Measurements from ENCODE around the gene ZNF136.
A peak's percentile ranks its signal among the peaks of the same experiment; 100 is the strongest.

ZNF136 gene

DNA sequence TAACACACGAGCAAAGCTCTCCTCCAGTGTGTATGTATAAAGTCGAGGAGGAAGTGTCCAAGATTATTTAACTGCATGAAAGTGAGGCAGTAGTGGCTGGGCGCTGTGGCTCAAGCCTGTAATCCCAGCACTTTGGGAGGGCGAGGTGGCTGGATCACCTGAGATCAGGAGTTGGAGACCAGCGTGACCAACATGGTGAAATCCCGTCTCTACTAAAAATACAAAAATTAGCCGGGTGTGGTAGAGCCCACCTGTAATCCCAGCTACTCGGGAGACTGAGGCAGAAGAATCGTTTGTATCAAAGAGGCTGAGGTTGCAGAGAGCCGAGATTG, 21.5 kb upstream of the ZNF136 start:
- Histone ChIP-seq H3K27ac (ENCODE audit: low read depth, low read length) (no peak overlapping the region), H3K27me3 (ENCODE audit: control insufficient read depth, insufficient read depth, low read length) (no peaks in the 10 kb centered on the region), H3K9ac (ENCODE audit: low read length) (no peak overlapping the region), H3K4me1 (ENCODE audit: control insufficient read depth, insufficient read depth, low read length) (peaks cover 7% of the 10 kb centered on the region), H3K9me3 (ENCODE audit: control insufficient read depth, insufficient read depth, low read depth, low read length) (peaks cover 21% of the 10 kb centered on the region), H3K4me3 (ENCODE audit: low read depth, low read length) (no peak overlapping the region), H3K36me3 (ENCODE audit: control insufficient read depth, insufficient read depth, low read length) (peaks cover 44% of the 10 kb centered on the region)

DNA sequence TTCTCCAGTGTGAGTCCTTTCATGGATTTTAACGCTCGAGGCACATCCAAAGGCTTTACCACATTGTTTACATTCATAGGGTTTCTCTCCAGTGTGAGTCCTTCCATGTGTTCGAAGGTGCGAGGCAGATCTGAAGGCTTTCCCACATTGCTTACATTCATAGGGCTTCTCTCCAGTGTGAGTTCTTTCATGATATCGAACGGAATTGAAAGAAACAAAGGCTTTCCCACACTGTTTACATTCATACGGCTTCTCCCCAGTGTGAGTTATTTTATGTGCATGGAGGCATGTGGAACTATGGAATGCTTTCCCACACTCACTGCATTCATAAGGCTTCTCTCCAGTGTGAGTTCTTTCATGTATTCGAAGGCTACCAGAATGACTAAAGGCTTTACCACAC, 17.5 kb upstream of the ZNF136 start:
- Histone ChIP-seq H3K4me1 (ENCODE audit: control insufficient read depth, insufficient read depth, low read length) (peaks cover 7% of the 10 kb centered on the region), H3K36me3 (ENCODE audit: control insufficient read depth, insufficient read depth, low read length) (peaks cover 46% of the 10 kb centered on the region), H3K27ac (ENCODE audit: low read depth, low read length) (no peak overlapping the region), H3K4me3 (ENCODE audit: low read depth, low read length) (no peak overlapping the region), H3K9me3 (ENCODE audit: control insufficient read depth, insufficient read depth, low read depth, low read length) (peaks cover 39% of the 10 kb centered on the region), H3K9ac (ENCODE audit: low read length) (no peak overlapping the region), H3K27me3 (ENCODE audit: control insufficient read depth, insufficient read depth, low read length) (no peaks in the 10 kb centered on the region)

DNA sequence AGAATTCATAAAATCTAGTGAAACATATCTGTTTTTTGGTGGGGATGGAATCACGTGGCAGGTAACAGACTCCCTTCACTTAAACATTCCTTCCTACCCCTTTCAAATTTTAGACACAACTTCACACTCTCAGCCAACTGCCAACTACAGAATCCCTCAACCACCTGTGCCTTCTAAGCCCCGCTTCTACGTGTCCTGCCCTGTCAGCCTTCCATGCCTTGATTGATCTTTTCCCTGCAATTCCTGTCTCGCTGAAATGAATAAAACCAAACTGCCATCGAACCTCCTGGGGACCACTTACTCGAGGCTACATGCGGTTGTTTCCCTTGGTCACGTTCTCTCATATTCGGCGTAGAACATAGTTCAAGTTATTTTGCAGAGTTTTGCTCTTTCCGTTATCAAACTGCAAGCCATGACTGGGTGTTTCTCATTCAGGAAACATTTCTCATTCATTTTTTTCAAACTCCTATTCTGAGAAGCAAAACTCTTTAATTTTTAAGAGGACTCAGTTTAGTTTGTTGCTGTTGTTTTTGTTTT, 7.5 kb upstream of the ZNF136 start:
- Histone ChIP-seq H3K27ac (ENCODE audit: low read depth, low read length) (no peak overlapping the region), H3K4me3 (ENCODE audit: low read depth, low read length) (peak overlapping the region; percentile 94)

DNA sequence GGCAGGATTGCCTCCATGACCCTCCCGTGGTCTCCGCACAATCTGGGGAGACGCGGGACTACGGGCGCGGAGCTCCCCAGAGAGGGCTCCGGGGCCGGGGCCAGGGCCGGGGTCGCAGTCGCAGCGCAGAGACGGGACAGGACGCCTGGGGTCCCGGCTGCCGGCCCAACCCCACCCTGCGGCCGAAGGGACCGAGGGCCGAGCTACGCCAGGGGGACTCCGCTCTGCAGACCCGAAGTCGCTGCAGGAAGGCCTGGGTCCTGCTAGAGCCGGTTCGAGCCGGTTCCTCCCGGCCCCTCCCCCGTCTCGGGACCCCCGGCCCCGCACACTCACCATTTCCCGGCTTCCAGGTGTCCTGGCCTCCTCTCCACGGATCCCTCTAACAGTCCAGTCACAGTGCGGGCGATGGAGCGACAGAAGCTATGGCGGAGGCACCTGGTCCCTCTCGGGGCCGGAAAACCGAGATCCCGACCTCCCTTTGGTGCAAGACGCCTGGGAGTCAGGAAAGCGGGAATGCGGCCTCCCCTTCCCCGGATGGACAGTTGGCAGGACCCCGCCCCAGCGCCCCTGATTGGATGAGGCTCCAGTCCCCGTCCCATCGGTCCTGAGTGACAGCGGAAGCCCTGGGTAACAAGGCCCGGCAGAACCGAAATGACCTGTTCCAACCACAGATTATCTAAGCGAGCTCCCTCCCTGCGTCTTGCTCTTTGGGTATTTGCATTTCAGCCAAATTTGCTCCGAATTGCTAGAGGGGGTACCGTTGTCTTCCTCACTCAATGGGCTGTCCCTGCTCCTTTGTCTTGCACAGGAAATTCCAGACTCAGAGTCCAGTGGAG, 6.5 kb upstream of the ZNF136 start, which contains the start of gene ZNF625:
TSS of gene ZNF625 (minus strand) at position 512 of the 836 bp plus-strand sequence. CDS start at position 336, 176 bp downstream.
- H3K27ac ChIP-seq (ENCODE audit: low read depth, low read length), result peak within 1 kb of the TSS; percentile 94
- peak within 1 kb of the TSS; percentile 94 for H3K4me3 ChIP-seq (ENCODE audit: low read depth, low read length)
- H3K27me3 ChIP-seq (ENCODE audit: control insufficient read depth, insufficient read depth, low read length), result no peaks in the 10 kb centered on the region
- H3K36me3 ChIP-seq (ENCODE audit: control insufficient read depth, insufficient read depth, low read length), result peaks cover 19% of the 10 kb centered on the region
- peak within 1 kb of the TSS; percentile 99 for H3K9ac ChIP-seq (ENCODE audit: low read length)
- no peaks in the 10 kb centered on the region for H3K4me1 ChIP-seq (ENCODE audit: control insufficient read depth, insufficient read depth, low read length)
- H3K9me3 ChIP-seq (ENCODE audit: control insufficient read depth, insufficient read depth, low read depth, low read length), result 0 out of 2 replicates have a peak, but pooled peaks cover 10% of the 10 kb centered on the region

More for the DNA sequence above, 7.5 kb upstream of the ZNF136 start:
- Histone ChIP-seq H3K9me3 (ENCODE audit: control insufficient read depth, insufficient read depth, low read depth, low read length) (peaks cover 14% of the 10 kb centered on the region), H3K36me3 (ENCODE audit: control insufficient read depth, insufficient read depth, low read length) (peaks cover 28% of the 10 kb centered on the region), H3K27me3 (ENCODE audit: control insufficient read depth, insufficient read depth, low read length) (no peaks in the 10 kb centered on the region), H3K9ac (ENCODE audit: low read length) (peak overlapping the region; percentile 99), H3K4me1 (ENCODE audit: control insufficient read depth, insufficient read depth, low read length) (no peaks in the 10 kb centered on the region)

DNA sequence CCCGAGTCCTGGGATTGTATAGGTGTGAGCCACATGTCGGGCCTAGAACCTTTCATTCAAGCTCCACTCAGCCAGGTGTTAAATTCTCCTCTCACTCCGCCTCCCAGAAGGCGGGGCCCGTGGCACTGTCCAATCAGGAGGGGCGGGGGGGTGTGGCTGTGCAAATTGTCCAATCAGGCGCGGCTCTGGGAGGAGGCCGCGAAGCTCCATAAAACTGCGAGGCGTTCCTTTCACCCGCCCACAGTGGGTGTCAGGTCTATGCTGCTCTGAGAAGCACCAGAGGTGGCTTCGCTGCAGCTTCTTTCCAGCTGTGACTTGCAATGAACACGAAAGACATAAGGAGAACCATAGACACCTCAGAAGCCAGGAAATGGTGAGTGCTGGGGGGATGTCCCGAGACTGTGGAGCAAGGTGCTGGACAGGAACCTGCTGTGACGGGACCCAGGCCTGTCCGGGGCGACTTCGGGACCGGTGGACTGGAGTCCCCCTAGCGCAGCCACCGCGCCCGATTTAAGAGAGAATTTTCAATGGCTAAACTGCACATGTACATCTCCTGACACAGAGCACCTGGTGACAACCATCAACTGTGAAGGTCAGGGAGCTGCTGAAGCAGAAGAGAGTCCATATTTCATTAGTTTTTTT, 3.0 kb upstream of the ZNF136 start:
- Histone ChIP-seq H3K36me3 (ENCODE audit: control insufficient read depth, insufficient read depth, low read length) (peaks cover 2% of the 10 kb centered on the region; the same call in 1 of the 2 replicates), H3K27me3 (ENCODE audit: control insufficient read depth, insufficient read depth, low read length) (no peaks in the 10 kb centered on the region), H3K9ac (ENCODE audit: low read length) (no peak overlapping the region)

DNA sequence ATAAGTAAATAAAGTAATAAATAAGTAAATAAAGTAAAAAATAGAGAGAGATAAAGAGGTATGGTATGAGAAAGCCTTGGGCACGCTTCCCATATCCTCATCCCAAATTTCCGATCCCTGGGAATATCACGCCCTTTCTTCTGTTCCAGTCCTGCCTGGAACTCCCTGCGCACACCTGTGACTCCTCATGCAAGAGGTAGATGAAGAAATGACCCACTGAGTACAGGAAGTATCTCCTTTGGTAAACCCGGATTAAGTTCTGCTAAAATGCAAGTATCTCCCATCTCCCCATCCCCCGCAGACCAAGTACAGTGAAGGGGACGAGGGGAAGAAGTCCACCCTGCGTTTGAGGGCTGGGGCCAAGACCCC, 399 bp upstream of the ZNF136 start:
- H3K4me3 ChIP-seq (ENCODE audit: low read depth, low read length), result peak overlapping the region; percentile 75

More for the DNA sequence above, 3.0 kb upstream of the ZNF136 start:
- H3K4me1 ChIP-seq (ENCODE audit: control insufficient read depth, insufficient read depth, low read length), result 0 out of 2 replicates have a peak, but pooled peaks cover 3% of the 10 kb centered on the region
- no peak overlapping the region for H3K4me3 ChIP-seq (ENCODE audit: low read depth, low read length)
- no peak overlapping the region for H3K27ac ChIP-seq (ENCODE audit: low read depth, low read length)
- H3K9me3 ChIP-seq (ENCODE audit: control insufficient read depth, insufficient read depth, low read depth, low read length), result 0 out of 2 replicates have a peak, but pooled peaks cover 3% of the 10 kb centered on the region

DNA sequence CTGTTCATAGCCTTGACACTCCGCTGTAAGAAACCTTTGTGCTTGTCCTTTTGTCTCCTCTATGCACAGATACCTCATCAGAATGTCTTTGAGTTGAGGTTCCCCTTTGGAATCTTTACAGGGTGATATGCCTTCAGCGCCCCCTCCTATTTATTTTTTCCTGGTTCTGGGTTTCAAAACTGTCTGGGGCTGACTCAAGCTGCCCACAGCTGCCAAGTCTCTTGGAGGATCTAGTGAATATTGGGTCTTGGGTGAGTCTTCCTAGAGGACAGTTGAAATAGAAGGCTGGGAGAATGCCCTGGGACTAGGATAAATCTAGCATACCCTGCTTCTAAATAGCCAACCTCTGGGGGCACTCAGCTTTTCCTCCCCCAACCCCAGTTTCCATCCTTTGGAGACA, 930 bp downstream of the ZNF136 start:
- H3K9me3 ChIP-seq (ENCODE audit: control insufficient read depth, insufficient read depth, low read depth, low read length), result no peaks in the 10 kb centered on the region; the same call in 1 of the 2 replicates
- H3K4me3 ChIP-seq (ENCODE audit: low read depth, low read length), result peak overlapping the region; percentile 75
- H3K36me3 ChIP-seq (ENCODE audit: control insufficient read depth, insufficient read depth, low read length), result peaks cover 5% of the 10 kb centered on the region; the same call in 1 of the 2 replicates
- H3K27me3 ChIP-seq (ENCODE audit: control insufficient read depth, insufficient read depth, low read length), result no peaks in the 10 kb centered on the region
- H3K9ac ChIP-seq (ENCODE audit: low read length), result peak overlapping the region; percentile 88
- H3K27ac ChIP-seq (ENCODE audit: low read depth, low read length), result no peak overlapping the region; the same call in 1 of the 2 replicates
- 0 out of 2 replicates have a peak, but pooled peaks cover 3% of the 10 kb centered on the region for H3K4me1 ChIP-seq (ENCODE audit: control insufficient read depth, insufficient read depth, low read length)

More for the DNA sequence above, 399 bp upstream of the ZNF136 start:
- Histone ChIP-seq H3K27me3 (ENCODE audit: control insufficient read depth, insufficient read depth, low read length) (no peaks in the 10 kb centered on the region), H3K9me3 (ENCODE audit: control insufficient read depth, insufficient read depth, low read depth, low read length) (no peaks in the 10 kb centered on the region; the same call in 1 of the 2 replicates), H3K27ac (ENCODE audit: low read depth, low read length) (no peak overlapping the region), H3K4me1 (ENCODE audit: control insufficient read depth, insufficient read depth, low read length) (0 out of 2 replicates have a peak, but pooled peaks cover 3% of the 10 kb centered on the region), H3K9ac (ENCODE audit: low read length) (no peak overlapping the region), H3K36me3 (ENCODE audit: control insufficient read depth, insufficient read depth, low read length) (peaks cover 5% of the 10 kb centered on the region; the same call in 1 of the 2 replicates)

DNA sequence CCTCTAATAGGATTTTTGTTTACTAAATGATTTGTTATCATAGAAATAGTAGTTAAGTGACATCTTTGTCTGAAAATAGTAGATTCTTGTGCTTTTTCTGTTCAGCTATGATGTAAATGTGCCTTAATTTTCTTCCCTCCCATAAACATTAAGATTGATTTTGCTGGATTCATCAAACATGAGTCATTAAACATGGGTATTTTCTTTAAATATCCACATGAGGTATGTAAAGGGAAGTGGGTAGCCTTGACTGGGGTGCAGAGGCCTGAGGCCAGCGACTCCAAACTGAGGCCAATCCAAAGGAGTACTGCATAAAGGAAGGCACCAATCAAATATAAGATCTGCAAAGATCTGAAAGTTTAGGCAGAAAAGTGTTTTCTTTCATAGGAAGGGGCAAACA, 3.7 kb downstream of the ZNF136 start:
- H3K36me3 ChIP-seq (ENCODE audit: control insufficient read depth, insufficient read depth, low read length), result peaks cover 10% of the 10 kb centered on the region
- no peaks in the 10 kb centered on the region; the same call in 1 of the 2 replicates for H3K9me3 ChIP-seq (ENCODE audit: control insufficient read depth, insufficient read depth, low read depth, low read length)
- no peaks in the 10 kb centered on the region for H3K27me3 ChIP-seq (ENCODE audit: control insufficient read depth, insufficient read depth, low read length)
- H3K4me3 ChIP-seq (ENCODE audit: low read depth, low read length), result no peak overlapping the region
- H3K27ac ChIP-seq (ENCODE audit: low read depth, low read length), result no peak overlapping the region
- 0 out of 2 replicates have a peak, but pooled peaks cover 3% of the 10 kb centered on the region for H3K4me1 ChIP-seq (ENCODE audit: control insufficient read depth, insufficient read depth, low read length)
- H3K9ac ChIP-seq (ENCODE audit: low read length), result no peak overlapping the region

DNA sequence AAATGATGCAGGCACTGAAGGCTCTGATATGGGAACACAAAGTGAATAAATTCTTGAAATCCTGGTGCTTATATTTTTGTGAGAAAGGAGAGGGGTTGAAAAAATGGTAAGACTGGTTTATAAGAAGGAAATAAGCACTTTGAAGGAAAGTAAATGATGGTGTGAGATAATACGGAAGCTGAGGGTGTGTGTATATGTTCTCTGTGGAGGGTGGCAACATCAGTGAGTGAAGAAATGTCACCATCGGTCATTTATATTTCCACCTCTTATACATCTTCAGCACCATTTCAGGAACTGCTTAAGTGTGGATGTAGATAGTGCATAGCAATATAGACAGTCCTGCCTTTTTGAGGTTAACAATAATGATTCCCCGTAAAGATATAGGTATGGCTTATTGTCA, 17.5 kb downstream of the ZNF136 start:
- Histone ChIP-seq H3K4me3 (ENCODE audit: low read depth, low read length) (no peak overlapping the region), H3K36me3 (ENCODE audit: control insufficient read depth, insufficient read depth, low read length) (peaks cover 5% of the 10 kb centered on the region), H3K4me1 (ENCODE audit: control insufficient read depth, insufficient read depth, low read length) (no peaks in the 10 kb centered on the region), H3K27ac (ENCODE audit: low read depth, low read length) (no peak overlapping the region), H3K9me3 (ENCODE audit: control insufficient read depth, insufficient read depth, low read depth, low read length) (peaks cover 55% of the 10 kb centered on the region), H3K27me3 (ENCODE audit: control insufficient read depth, insufficient read depth, low read length) (no peaks in the 10 kb centered on the region), H3K9ac (ENCODE audit: low read length) (no peak overlapping the region)

DNA sequence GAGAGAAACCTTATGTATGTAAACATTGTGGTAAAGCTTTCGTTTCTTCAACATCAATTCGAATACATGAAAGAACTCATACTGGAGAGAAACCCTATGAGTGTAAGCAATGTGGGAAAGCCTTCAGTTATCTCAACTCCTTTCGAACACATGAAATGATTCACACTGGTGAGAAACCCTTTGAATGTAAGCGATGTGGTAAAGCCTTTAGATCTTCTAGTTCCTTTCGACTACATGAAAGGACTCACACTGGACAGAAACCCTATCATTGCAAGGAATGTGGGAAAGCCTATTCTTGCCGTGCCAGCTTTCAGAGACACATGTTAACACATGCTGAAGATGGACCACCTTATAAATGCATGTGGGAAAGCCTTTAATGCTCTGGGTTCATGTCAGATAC, 24.7 kb downstream of the ZNF136 start:
- Histone ChIP-seq H3K27ac (ENCODE audit: low read depth, low read length) (no peak overlapping the region), H3K4me3 (ENCODE audit: low read depth, low read length) (no peak overlapping the region), H3K9ac (ENCODE audit: low read length) (no peak overlapping the region), H3K27me3 (ENCODE audit: control insufficient read depth, insufficient read depth, low read length) (no peaks in the 10 kb centered on the region), H3K4me1 (ENCODE audit: control insufficient read depth, insufficient read depth, low read length) (no peaks in the 10 kb centered on the region), H3K9me3 (ENCODE audit: control insufficient read depth, insufficient read depth, low read depth, low read length) (peaks cover 81% of the 10 kb centered on the region), H3K36me3 (ENCODE audit: control insufficient read depth, insufficient read depth, low read length) (peaks cover 52% of the 10 kb centered on the region)

Data from HUES6 (cell line).